HG02840 (cell line): Measurements from ENCODE around the gene DYNLT2.
A peak's percentile ranks its signal among the peaks of the same experiment; 100 is the strongest.
"Not testable (repeated sequence)": the region's sequence is repeated elsewhere in the genome, so short reads cannot be mapped to it uniquely, and the experiment has no call there.

ENCODE experiments used
- ATAC-seq: cut with Tn5 transposase; IDR thresholded peaks from one replicate; pipeline ENCODE4 v1.9.1; 2021; ENCODE audit warnings: mild to moderate bottlenecking, moderate library complexity, moderate number of reproducible peaks; ENCODE audit not compliant: unreplicated experiment, low FRiP score

Gene DYNLT2

DNA sequence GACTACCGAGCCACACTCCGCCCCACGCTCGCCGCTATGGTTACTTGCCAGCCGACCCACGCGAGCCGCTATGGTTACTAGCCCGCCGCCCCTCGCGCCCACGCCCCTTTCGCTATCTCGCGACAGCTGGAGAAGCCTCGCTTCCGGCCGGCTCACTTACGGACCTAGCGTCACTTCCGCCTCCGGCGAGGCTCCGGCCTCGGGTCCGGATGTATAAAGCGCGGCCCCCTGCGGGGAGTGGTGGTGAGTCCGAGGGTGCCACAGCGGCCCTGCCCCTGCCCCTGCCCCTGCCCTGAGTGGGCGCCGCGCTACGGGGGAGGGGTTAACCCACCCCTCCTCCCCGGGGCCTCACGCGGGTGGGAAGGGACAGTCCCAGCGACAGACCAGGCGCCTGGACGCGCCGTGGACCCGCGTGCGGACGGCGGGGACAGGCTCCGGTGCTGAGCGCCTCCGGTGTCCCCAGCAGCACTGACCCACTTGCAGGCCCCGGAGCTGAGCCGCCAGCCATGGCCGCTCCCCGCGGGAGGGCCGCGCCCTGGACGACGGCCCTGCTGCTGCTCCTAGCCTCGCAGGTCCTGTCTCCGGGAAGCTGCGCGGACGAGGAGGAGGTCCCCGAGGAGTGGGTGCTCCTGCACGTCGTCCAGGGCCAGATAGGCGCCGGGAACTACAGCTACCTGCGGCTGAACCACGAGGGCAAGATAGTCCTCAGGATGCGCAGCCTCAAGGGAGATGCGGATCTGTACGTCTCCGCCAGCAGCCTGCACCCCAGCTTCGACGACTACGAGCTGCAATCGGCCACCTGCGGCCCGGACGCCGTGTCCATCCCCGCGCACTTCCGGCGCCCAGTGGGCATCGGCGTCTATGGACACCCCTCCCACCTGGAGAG, 49.2 kb downstream of the DYNLT2 start, which contains the start of the genes C6orf120 and WDR27:
Gene C6orf120 (plus strand): TSS at position 173 of the 886 bp plus-strand sequence. CDS start 334 bp downstream, at position 507.
Gene WDR27 (minus strand): TSS at position 76 of the 886 bp plus-strand sequence. CDS start 13,024 bp downstream, outside the sequence.
- peak; percentile 96 for ATAC-seq

DNA sequence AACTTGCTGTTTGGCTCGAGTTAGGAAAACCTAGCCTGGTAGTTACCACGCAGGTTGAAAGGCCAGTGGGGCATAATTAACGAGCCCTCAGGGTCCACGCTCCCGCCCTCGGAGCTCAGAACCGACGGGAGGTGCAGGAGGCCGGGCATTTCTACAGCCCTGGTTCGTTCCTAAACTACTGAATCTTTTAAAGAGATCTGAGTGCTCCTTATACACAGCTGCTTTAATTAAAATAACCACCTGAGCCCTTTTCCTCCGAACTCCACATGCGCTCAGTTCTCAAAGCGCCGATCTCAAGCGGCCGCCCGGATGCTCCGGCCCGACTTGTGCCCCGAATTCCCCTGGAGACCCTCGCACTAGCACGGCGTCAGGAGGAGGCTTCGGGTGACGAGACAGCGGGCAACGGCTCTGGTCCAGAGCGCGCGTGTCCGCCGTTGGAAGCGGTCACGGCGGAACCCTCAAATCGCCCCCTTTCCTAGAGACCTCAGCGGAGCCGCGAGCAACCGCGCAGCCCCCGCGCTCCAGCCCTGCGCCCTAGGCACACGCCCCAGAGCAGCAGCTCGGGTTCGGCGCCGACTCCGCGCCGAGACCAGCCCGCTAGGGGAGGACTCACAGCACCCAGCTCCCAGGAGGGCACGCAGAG, 49.9 kb downstream of the DYNLT2 start:
- ATAC-seq, result no peak

DNA sequence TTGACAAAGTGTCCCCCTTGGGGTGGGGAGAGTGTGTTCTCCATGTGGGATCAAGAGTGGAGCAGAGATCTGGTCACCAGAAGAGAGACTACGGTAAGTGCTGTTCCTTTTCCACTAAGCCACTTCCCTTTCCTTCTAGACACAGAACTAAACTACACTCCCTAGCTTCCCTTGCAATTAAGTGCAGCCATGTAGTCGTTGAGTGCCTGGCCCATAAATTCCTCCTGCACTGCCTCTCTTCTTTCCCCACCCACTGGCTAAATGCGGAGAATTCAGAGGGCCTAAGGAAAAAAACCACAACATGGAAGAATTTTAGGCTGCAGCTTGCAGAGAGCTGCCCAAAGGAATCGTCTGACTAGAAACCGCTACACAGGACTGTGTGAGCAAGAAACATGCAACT, 51.1 kb downstream of the DYNLT2 start:
- ATAC-seq, result no peak

DNA sequence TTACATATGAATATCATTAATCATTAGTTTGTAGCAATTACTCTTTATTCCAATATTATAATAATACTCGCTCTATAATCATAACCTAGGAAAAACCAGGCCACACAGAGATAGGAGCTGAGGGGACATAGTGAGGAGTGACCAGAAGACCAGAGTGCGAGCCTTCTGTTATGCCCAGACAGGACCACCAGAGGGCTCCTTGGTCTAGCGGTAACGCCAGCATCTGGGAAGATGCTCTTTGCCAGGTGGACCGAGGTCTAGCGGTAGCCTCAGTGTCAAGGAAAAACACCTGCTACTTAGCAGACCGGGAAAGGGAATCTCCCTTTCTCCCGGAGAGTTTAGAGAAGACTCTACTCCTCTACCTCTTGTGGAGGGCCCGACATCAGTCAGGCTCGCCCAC, 54.3 kb downstream of the DYNLT2 start:
- not testable (repeated sequence) for ATAC-seq

GRCh38 chr6:169695131-169695530, 56.2 kb downstream of the DYNLT2 start:
- no peak for ATAC-seq

GRCh38 chr6:169692516-169692915, 58.9 kb downstream of the DYNLT2 start:
- no peak for ATAC-seq

DNA sequence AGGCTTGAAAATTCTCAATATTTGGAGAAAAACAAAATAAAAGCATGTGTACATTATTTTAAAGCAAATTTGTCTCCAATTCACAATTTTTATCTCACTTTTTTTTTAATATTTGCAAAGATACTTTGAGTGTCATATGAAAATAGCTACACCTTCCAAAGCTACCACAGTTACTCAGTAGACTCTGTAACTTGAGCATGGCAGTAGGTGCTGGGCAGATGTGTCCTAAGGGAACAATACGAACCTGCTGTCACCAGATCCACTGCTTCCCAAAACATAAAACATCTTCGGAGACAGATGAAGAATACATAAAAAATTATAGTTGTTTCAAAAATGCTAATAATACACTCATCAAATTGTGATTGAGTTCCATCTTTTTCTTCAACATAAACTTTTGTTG, 60.1 kb downstream of the DYNLT2 start:
- ATAC-seq, result no peak
